GM12878 (cell line): ENCODE results near the gene HOXB2. TPM values are rescaled to one million over a fixed set of nuclear protein-coding genes. Genes with fewer than 3 reads are reported as not detected.

Source experiments
- ATAC-seq: fragments of 200-7000 bp; cut with Tn5 transposase; 3 replicates; pipeline ENCODE4 v1.9.1; 2020; ENCODE audit warnings: mild to moderate bottlenecking, moderate library complexity
- BruUV-seq: library from RNA; stranded (reverse); fragments of 400-500 nt; replicated peaks from 2 replicates; lab custom pipeline; 2021; lab: Mats Ljungman, UMichigan
- CTCF ChIA-PET: fragments of 300-600 bp; sonication (Branson Sonifier 250); formaldehyde crosslinking; extraction: SDS; loops from one replicate; lab custom pipeline; 2021; ENCODE audit warnings: inconsistent platforms; lab: Yijun Ruan, JAX
- POLR2A ChIA-PET: fragments of 350-600 bp; formaldehyde crosslinking; extraction: SDS; loops from one replicate; lab custom pipeline; 2021; ENCODE audit warnings: inconsistent platforms; lab: Charles Lee
- RAD21 ChIA-PET: fragments of 300-600 bp; sonication (Branson Sonifier 250); formaldehyde crosslinking; loops from one replicate; lab custom pipeline; 2023; ENCODE audit warnings: antibody characterized with exemption; ENCODE audit not compliant: unreplicated experiment; lab: Charles Lee
- SMC1A ChIA-PET: fragments of 300-600 bp; sonication (Branson Sonifier 250); formaldehyde crosslinking; loops from one replicate; lab custom pipeline; 2023; ENCODE audit not compliant: unreplicated experiment, uncharacterized antibody; lab: Charles Lee
- DNase-seq: peaks from one replicate; pipeline ENCODE4 v3.0.0-alpha.2; 2011; ENCODE audit warnings: low read depth, low spot score
- FAIRE-seq: peaks from 3 replicates; lab custom pipeline; 2011; peaks lifted over from hg19 to GRCh38; lab: Jason Lieb, UNC
- H2AFZ ChIP-seq: 2 replicates; pipeline ENCODE4 v1.6.0; 2011; ENCODE audit warnings: low read depth, low read length, control low read depth; ENCODE audit not compliant: control insufficient read depth
- H3K27ac ChIP-seq: 2 replicates; pipeline ENCODE4 v1.5.1; 2011; ENCODE audit warnings: control low read depth; ENCODE audit not compliant: control insufficient read depth, insufficient read depth
- H3K27me3 ChIP-seq, 2 experiments: replicated peaks in 1 of 2; 2 replicates each; pipeline versions ENCODE4 v1.6.0 to v1.6.1; 2011; ENCODE audit warnings: low read length in 1 of 2; ENCODE audit not compliant: control insufficient read depth in 2 of 2, insufficient read depth in 2 of 2
- H3K36me3 ChIP-seq, 2 experiments: 2 replicates each; pipeline ENCODE4 v1.5.1; 2011; ENCODE audit warnings: low read length in 1 of 2; ENCODE audit not compliant: control insufficient read depth in 2 of 2, insufficient read depth in 2 of 2
- H3K4me1 ChIP-seq: 2 replicates; pipeline ENCODE4 v1.6.1; 2011; ENCODE audit warnings: mild to moderate bottlenecking, low read length, moderate library complexity, mixed read lengths; ENCODE audit not compliant: control insufficient read depth, insufficient read depth
- H3K4me2 ChIP-seq: 2 replicates; pipeline ENCODE4 v1.6.0; 2011; ENCODE audit warnings: control low read depth; ENCODE audit not compliant: control insufficient read depth, insufficient read depth
- H3K4me3 ChIP-seq: fragments of 200-600 bp; sonication (generic); 2 replicates; pipeline ENCODE4 v1.5.1; 2016
- H3K79me2 ChIP-seq: 2 replicates; pipeline ENCODE4 v1.6.0; 2011; ENCODE audit warnings: low read length; ENCODE audit not compliant: control insufficient read depth, insufficient read depth
- H3K9ac ChIP-seq: 2 replicates; pipeline ENCODE4 v1.8.0; 2011; ENCODE audit warnings: low read length, control low read depth, mixed read lengths; ENCODE audit not compliant: control insufficient read depth, insufficient read depth
- H3K9me3 ChIP-seq: replicated peaks from 3 replicates; pipeline ENCODE4 v1.5.1; 2011; ENCODE audit warnings: mild to moderate bottlenecking, low read length; ENCODE audit not compliant: control insufficient read depth, insufficient read depth
- H4K20me1 ChIP-seq: 2 replicates; pipeline ENCODE4 v1.6.0; 2011; ENCODE audit not compliant: control insufficient read depth, insufficient read depth
- ETV6 ChIP-seq, 2 experiments: fragments of 450-650 bp in 1 of 2; IDR thresholded peaks in 1 of 2; conservative IDR thresholded peaks in 1 of 2; 2 replicates each; pipeline ENCODE4 v1.6.1; 2014; ENCODE audit warnings: antibody characterized with exemption in 1 of 2, borderline replicate concordance in 1 of 2, low read depth in 1 of 2, mild to moderate bottlenecking in 1 of 2, moderate library complexity in 1 of 2
- SMAD5 ChIP-seq: IDR thresholded peaks from 2 replicates; pipeline ENCODE4 v1.6.1; 2016; ENCODE audit warnings: antibody characterized with exemption, low read depth
- WGBS: methylation state at CpG from one replicate; pipeline ENCODE4 v1.1.6; 2016; ENCODE audit warnings: low lambda C conversion rate; ENCODE audit not compliant: insufficient replicate concordance, insufficient coverage; ENCODE audit errors: missing lambda C conversion rate; 5-methylcytosine and 5-hydroxymethylcytosine counted together
- in situ Hi-C: fragments of 300-500 bp; cut with MboI; formaldehyde crosslinking; loops from 9 replicates; pipeline ENCODE4 v1.14.3; 2018; ENCODE audit warnings: mixed read lengths
- intact Hi-C: fragments of 100-400 bp; cut with micrococcal nuclease; formaldehyde crosslinking; loops from one replicate; pipeline ENCODE4 v1.14.2; 2022; ENCODE audit not compliant: unreplicated experiment
- polyA plus RNA-seq, 11 experiments: library from polyadenylated mRNA; depleted of rRNA in 4 of 11; unstranded in 6 of 11; stranded (reverse) in 5 of 11; fragments of >200 nt; fragmentation: Nextera tagmentation in 4 of 11; fragmentation: Illumina TruSeq in 1 of 11; extraction: Ambion mirVana in 4 of 11; extraction: Trizol in 1 of 11; gene quantifications; 1 replicate in 1 of 11; 2 replicates in 10 of 11; pipeline versions ENCODE4 v1.2.1 to v1.2.3, GENCODE V29; 2011 to 2016; ENCODE audit warnings: inconsistent platforms in 2 of 11, missing spikeins in 2 of 11, low read depth in 1 of 11
- total RNA-seq, 4 experiments: library from RNA; depleted of rRNA in 3 of 4; stranded (reverse); fragments of >200 nt in 3 of 4; fragmentation: Illumina TruSeq in 1 of 4; extraction: Trizol in 1 of 4; gene quantifications; 2 replicates each; pipeline versions ENCODE4 v1.2.1 to v1.2.3, GENCODE V29; 2013 to 2021
- TF ChIP-seq, protein P1 (sequence below): IDR thresholded peaks from 2 replicates; pipeline ENCODE4 v1.6.1; 2012; ENCODE audit warnings: low read length, inconsistent platforms

The HOXB2 gene
- total and polyA plus RNA-seq, 10 of the 15 experiments (the other 5 are each of a cell fraction or from before 2014, with no cell fraction given), result 0.16 to 8.8 (median 2.3) TPM

DNA sequence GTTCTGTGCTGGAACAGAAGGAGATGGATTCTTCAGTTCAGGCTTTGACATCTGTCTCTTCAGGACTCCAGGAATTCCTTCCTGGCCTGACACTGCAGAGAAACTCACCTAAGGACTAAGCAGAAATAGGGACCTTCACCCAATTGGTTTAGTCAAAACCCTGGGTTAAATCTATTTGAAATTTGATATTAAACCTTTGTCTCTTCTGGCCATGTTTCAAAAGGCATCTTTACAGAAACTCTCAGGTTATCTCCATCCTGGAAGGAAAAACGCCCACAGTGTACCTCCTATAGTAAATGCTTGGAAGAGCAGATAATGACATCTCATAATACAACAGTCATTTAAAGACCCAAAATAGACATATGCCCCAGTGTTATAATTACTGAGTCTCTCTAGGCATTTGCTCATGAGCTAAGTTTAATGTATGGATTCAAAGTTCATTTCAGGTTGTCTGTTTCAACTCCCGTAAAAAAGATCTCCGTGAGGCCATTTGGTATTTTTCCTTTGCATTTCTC is 38.9 kb upstream of the HOXB2 start (continued):
- TF ChIP-seq ETV6 (conservative IDR thresholded peaks at IDR 0.05 in 1 of 2, IDR thresholded peaks at IDR 0.05 in 1 of 2; ENCODE audit: borderline replicate concordance in 1 of 2, low read depth in 1 of 2) (no peak), SMAD5 (no peak)

DNA sequence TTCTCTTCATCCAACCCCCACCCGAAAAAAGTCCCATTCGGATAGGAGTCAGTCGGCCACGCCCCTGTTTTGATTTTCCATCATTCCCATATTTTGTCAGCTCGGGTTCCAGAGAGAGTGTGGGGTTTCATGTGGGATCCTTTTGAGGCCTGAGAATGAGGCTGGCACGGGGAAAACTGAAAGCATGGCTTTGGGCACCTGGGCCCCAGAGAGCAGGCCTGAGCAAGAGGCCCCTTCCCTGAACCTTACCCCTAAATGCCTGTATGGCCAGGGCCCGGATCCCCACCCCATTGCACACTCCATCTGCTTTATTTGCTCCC is 37.8 kb upstream of the HOXB2 start:
- H3K27me3 ChIP-seq, result peaks cover 0 to 4% of the 10 kb centered on the region in 2 experiments; a peak in 1 of 4 replicates
- RAD21 ChIA-PET, result interaction anchor here (0.6 to 2.2 kb wide), 13 partner anchors 16 to 467 kb away, joined by 3 to 7 read pairs (median 3); no protein-coding TSS in a partner anchor
- H3K9me3 ChIP-seq, result no peaks in the 10 kb centered on the region
- H3K36me3 ChIP-seq, result no peaks in the 10 kb centered on the region
- no peak overlapping the region for H3K27ac ChIP-seq
- FAIRE-seq (no peak), ATAC-seq (no peak), DNase-seq (no peak)
- peaks cover 10% of the 10 kb centered on the region for H3K4me1 ChIP-seq
- WGBS, result 32% methylated on average over 7 of the region's 7 CpGs
- no peak overlapping the region for H2AFZ ChIP-seq
- POLR2A ChIA-PET, result interaction anchor here (0.6 to 1.8 kb wide), 3 partner anchors 10 to 456 kb away, joined by 3 to 6 read pairs (median 4); partner anchors contain the start of gene HOXB5
- H4K20me1 ChIP-seq, result no peaks in the 10 kb centered on the region
- H3K9ac ChIP-seq, result peak overlapping the region; percentile 64; the same call in 1 of the 2 replicates
- SMC1A ChIA-PET, result interaction anchor here (0.7 to 1.9 kb wide), 15 partner anchors 21 to 322 kb away, joined by 3 to 11 read pairs (median 4); no protein-coding TSS in a partner anchor
- intact Hi-C loops, result no loop called here
- CTCF ChIA-PET, result interaction anchor here (0.5 to 2.4 kb wide), 11 partner anchors 36 to 564 kb away, joined by 3 to 9 read pairs (median 5); no protein-coding TSS in a partner anchor
- H3K79me2 ChIP-seq, result peaks cover under 1% of the 10 kb centered on the region; the same call in 1 of the 2 replicates
- peak overlapping the region; percentile 79; the same call in 1 of the 2 replicates for H3K4me3 ChIP-seq
- H3K4me2 ChIP-seq, result peak overlapping the region; percentile 88; the same call in 1 of the 2 replicates
- in situ Hi-C loops, result no loop called here
- TF ChIP-seq, protein P1, sequence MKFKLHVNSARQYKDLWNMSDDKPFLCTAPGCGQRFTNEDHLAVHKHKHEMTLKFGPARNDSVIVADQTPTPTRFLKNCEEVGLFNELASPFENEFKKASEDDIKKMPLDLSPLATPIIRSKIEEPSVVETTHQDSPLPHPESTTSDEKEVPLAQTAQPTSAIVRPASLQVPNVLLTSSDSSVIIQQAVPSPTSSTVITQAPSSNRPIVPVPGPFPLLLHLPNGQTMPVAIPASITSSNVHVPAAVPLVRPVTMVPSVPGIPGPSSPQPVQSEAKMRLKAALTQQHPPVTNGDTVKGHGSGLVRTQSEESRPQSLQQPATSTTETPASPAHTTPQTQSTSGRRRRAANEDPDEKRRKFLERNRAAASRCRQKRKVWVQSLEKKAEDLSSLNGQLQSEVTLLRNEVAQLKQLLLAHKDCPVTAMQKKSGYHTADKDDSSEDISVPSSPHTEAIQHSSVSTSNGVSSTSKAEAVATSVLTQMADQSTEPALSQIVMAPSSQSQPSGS, result no peak
- no TSS peak for BruUV-seq
